ENCODE measurements around the gene GDPGP1. TPM values are rescaled to one million over a fixed set of nuclear protein-coding genes. Genes with fewer than 3 reads are reported as not detected.
A peak's percentile ranks its signal among the peaks of the same experiment; 100 is the strongest.
"Not testable (repeated sequence)": the region's sequence is repeated elsewhere in the genome, so short reads cannot be mapped to it uniquely, and the experiment has no call there.

Gene GDPGP1
- total RNA-seq, 2 experiments from 2014 or later, result 10.2 to 10.3 TPM

DNA sequence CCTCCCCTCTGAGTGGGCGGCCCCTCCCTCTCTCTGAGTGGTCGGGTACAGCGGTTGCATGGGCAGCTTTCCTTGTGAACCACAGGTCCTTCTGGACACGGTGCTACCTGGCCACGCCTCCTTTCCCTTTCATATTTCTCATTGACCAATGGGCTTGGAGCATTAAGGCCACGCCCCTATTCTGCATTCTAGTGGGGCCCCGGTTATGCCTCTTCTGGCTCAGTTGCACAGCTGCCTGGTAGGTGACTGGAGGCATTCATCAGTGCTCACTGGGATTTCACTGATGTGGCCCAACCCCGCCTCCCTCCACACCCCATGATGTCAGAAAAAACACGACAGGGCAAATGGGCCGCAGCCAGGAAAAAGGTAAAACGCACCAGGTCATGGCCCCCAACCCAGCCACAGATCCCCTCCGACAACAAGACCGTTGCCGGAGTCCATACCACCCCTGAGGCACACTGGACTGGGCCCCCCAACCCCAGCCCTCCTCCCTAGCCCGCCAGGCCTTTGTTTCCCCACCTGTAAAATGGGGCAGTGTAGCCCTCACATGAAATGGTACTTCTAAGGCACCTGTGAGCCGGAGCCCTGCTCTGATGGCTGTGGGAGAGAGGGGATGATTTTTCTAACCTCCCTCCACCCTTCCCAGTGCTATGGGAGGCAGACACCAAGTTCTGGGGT is 57.8 kb downstream of the GDPGP1 start:
- H3K4me3 Mint-ChIP-seq, result no peak overlapping the region
- ATAC-seq (ENCODE audit: low read depth) (no peak), DNase-seq (no peak)
- H3K9me3 Mint-ChIP-seq, result no peaks in the 10 kb centered on the region
- POLR2A ChIA-PET, result no interaction called here
- H3K36me3 Mint-ChIP-seq, result no peaks in the 10 kb centered on the region
- H3K27me3 Mint-ChIP-seq, result peaks cover 13% of the 10 kb centered on the region
- no peak overlapping the region for H3K27ac Mint-ChIP-seq
- peaks cover 8% of the 10 kb centered on the region for H3K4me1 Mint-ChIP-seq

DNA sequence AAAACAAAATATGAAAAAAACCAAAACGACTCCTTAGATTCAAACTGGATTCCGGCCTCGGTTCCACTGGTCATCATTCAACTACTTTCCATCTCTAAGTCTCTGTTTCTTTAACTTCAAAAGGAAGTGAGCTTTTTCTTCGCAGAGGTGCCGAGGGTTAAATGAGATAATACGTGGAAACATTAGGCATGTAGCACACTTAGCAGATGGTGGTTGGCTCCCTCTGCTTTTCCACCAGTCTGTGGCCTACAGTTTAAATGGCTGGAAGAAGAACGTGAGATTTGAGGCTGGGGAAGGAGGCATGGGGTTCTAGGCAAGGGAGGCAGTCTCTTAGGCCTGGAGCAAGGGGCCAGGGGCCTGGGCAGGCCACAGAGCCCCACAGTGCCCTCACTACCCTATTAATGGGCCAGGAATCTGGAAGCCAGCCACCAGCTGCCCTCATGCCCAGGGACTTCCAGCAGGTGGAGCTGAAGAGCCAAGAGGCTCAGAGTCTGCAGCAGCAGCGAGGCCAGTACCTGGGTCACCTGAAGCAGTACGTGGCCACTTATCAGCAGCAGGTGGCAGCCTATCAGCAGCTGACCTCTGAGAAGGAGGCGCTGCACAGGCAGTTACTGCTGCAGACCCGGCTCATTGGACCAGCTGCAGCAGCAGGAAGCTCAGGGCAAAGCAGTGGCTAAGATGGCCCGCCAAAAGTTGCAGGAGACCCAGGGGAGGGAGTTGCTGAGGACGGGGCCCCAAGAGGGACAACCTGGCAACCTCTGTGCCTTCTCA is 59.2 kb downstream of the GDPGP1 start:
- H3K4me1 Mint-ChIP-seq, H3K4me3 Mint-ChIP-seq, H3K36me3 Mint-ChIP-seq, H3K9me3 Mint-ChIP-seq: not testable (repeated sequence)
- peak overlapping the region; percentile 21 for H3K27ac Mint-ChIP-seq
- ATAC-seq (ENCODE audit: low read depth) (peak; percentile 75), DNase-seq (peak; percentile 83)
- peaks cover 19% of the 10 kb centered on the region for H3K27me3 Mint-ChIP-seq
- POLR2A ChIA-PET, result interaction anchor here (0.6 to 1.0 kb wide), 5 partner anchors 11 to 593 kb away, joined by 3 to 5 read pairs (median 3); partner anchors contain the start of gene NGRN

DNA sequence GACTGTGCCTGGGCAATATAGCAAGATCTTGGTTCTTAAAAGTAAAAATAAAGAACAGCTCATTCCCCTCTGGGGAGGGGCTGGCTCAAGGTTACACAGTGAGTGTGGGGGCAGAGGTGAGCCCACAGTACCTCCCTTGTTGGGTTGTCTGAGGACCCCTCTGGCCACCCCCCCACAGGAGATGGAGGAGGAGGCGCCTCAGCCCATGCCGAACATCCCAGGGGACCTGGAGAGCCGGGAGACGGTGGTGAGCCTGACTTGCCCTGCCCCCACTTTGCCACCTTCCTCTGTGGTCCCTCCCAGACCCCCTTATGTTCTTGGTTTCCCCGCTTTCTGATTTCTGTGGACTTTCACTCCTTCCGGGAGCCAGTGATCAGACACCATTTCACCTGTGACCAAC is 60.1 kb downstream of the GDPGP1 start:
- peaks cover 8% of the 10 kb centered on the region for H3K4me1 Mint-ChIP-seq
- no peak for ATAC-seq (ENCODE audit: low read depth)
- DNase-seq, result no peak
- no peaks in the 10 kb centered on the region for H3K36me3 Mint-ChIP-seq
- POLR2A ChIA-PET, result interaction anchor here (0.7 kb wide), 1 partner anchor 187 kb away, joined by 3 read pairs; no protein-coding TSS in a partner anchor
- H3K27me3 Mint-ChIP-seq, result peaks cover 19% of the 10 kb centered on the region
- peak overlapping the region; percentile 21 for H3K27ac Mint-ChIP-seq
- no peak overlapping the region for H3K4me3 Mint-ChIP-seq
- no peaks in the 10 kb centered on the region for H3K9me3 Mint-ChIP-seq

DNA sequence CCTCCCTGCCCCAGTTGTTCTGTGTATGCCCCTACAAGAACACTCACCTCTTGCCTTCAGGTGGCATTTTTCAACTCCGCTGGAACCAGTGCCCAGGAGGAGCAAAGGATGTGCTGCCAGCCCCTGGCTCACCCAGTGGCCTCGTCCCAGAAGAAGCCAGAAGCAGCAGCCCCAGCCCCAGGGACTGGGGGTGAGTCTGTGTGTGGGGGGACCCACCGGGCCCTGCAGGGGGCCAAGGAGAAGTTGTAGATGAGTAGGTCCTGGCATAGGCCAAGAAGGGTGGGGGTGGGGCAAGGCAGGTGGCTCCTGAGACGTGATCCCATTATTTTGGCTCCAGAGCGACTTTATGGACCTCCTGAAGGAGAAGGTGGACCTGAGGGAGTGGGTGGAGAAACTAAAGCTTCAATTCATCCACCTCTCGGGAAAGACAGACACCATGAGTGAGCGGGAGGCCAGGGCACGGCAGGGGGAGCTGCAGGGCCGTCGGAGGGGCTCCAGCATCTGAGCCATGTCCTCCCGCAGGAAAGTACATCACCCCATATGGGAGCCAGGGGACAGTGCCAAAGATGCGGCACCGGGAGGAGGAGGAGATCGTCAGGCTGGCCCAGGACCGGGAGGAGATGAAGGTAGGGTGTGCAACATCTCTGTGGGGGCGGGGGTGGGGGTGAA is 60.7 kb downstream of the GDPGP1 start:
- no peak overlapping the region for H3K4me3 Mint-ChIP-seq
- H3K4me1 Mint-ChIP-seq, result peaks cover 8% of the 10 kb centered on the region
- H3K27me3 Mint-ChIP-seq, result peaks cover 20% of the 10 kb centered on the region
- H3K36me3 Mint-ChIP-seq, result no peaks in the 10 kb centered on the region
- H3K27ac Mint-ChIP-seq, result no peak overlapping the region
- ATAC-seq (ENCODE audit: low read depth) (no peak), DNase-seq (no peak)
- no peaks in the 10 kb centered on the region for H3K9me3 Mint-ChIP-seq
- POLR2A ChIA-PET, result no interaction called here

DNA sequence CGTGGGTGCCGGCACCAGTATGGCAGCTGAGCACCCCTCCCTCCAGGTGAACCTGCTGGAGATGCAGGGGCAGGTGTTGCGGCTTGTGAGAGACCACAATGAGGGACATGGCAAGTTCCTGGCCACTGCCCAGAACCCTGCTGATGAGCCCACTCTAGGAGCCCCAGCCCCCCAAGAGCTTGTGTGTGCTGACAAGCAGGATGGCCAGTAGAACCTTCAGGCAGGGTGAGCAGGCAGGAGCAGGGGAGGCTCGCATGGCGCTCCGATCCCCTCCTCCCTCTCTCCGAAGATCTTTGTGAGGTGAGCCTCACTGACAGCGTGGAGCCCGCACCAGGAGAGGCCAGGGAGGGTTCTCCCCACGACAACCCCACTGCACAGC is 61.2 kb downstream of the GDPGP1 start:
- DNase-seq, result no peak
- peaks cover 19% of the 10 kb centered on the region for H3K27me3 Mint-ChIP-seq
- H3K27ac Mint-ChIP-seq, result no peak overlapping the region
- no peak overlapping the region for H3K4me3 Mint-ChIP-seq
- H3K36me3 Mint-ChIP-seq, result no peaks in the 10 kb centered on the region
- POLR2A ChIA-PET, result no interaction called here
- H3K9me3 Mint-ChIP-seq, result no peaks in the 10 kb centered on the region
- peaks cover 9% of the 10 kb centered on the region for H3K4me1 Mint-ChIP-seq
- no peak for ATAC-seq (ENCODE audit: low read depth)

Other genes starting within 250 kb of the GDPGP1 start
- 10 to 100 TPM; 15.4 to 16.7 TPM for gene ZNF710, start 232.9 kb upstream of the GDPGP1 start, total RNA-seq
- 100 to 1,000 TPM; 233 to 260 TPM for gene IDH2, start 131.7 kb upstream of the GDPGP1 start, total RNA-seq
- gene SEMA4B, start 32.9 kb upstream of the GDPGP1 start, total RNA-seq, result 10 to 100 TPM; 14.1 to 15.4 TPM
- gene CIB1, start 268 bp upstream of the GDPGP1 start, total RNA-seq, result 100 to 1,000 TPM; 129 to 130 TPM
- 1 to 10 TPM in 1 of 2 experiments, under 1 TPM in 1; 0.47 to 1.5 TPM for gene TTLL13, start 15.3 kb downstream of the GDPGP1 start, total RNA-seq
- 10 to 100 TPM; 34.3 to 35.8 TPM for gene NGRN, start 31.5 kb downstream of the GDPGP1 start, total RNA-seq
- gene ZNF774, start 118.1 kb downstream of the GDPGP1 start, total RNA-seq, result 1 to 10 TPM; 1.6 to 2.4 TPM
- gene IQGAP1, start 154.0 kb downstream of the GDPGP1 start, total RNA-seq, result 100 to 1,000 TPM; 211 to 220 TPM